Jurkat, Clone E6-1 (cell line): ENCODE data around the gene MSANTD7.
"Not testable (repeated sequence)": the region's sequence is repeated elsewhere in the genome, so short reads cannot be mapped to it uniquely, and the experiment has no call there.

Experiments
- DNase-seq: peaks from one replicate; pipeline ENCODE4 v3.0.0-alpha.2; 2011; ENCODE audit warnings: low read depth, low spot score
- H3K4me3 ChIP-seq: 2 replicates; pipeline ENCODE4 v1.5.1; 2011; ENCODE audit warnings: mild to moderate bottlenecking, low read length, control low read depth, moderate library complexity

The MSANTD7 gene

GRCh38 chr10:14833106-14833505, 5.0 kb upstream of the MSANTD7 start:
- no peak for DNase-seq
- no peak overlapping the region for H3K4me3 ChIP-seq

GRCh38 chr10:14836208-14836607, 1.9 kb upstream of the MSANTD7 start:
- H3K4me3 ChIP-seq = no peak overlapping the region
- DNase-seq = no peak

DNA sequence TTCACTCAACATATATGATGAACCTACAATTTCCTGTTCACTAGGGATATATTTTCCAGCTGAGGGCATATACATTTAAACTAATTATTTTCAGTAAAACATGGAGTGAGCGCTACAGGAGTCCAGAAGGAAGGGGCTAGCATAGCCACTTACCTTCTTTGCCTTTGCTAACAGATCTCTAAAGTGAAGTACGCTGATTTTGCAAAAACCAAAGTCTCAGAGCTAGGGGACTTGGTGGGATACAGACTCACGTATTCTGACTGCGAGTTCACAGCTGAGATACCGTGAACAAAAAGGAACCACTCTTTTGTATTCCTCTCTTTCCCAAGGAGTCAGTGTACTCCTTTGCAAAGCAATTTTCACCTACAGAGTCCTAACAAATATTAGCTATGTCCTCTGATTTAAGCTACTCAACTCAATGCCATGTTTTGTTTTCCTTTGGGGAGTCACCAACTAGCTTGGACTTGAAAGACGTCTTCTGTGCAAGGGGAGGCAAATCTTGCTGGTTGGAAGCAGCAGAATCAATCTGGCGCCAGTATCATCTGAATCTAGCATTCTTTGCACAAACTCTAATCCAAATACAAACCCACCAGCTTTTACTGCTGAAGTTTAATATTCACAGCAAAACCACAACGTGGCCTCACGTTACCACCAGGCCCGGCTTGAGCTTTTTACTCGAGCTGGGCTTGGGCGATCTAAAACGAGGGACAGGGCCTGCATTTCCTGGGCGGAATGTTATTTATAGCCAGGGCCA, 926 bp upstream of the MSANTD7 start:
- no peak for DNase-seq
- peak overlapping the region; percentile 90 for H3K4me3 ChIP-seq

- no peak for DNase-seq
- H3K4me3 ChIP-seq = peak overlapping the region; percentile 90
Observed at GRCh38 chr10:14838582-14839304, 637 bp downstream of the MSANTD7 start.

DNA sequence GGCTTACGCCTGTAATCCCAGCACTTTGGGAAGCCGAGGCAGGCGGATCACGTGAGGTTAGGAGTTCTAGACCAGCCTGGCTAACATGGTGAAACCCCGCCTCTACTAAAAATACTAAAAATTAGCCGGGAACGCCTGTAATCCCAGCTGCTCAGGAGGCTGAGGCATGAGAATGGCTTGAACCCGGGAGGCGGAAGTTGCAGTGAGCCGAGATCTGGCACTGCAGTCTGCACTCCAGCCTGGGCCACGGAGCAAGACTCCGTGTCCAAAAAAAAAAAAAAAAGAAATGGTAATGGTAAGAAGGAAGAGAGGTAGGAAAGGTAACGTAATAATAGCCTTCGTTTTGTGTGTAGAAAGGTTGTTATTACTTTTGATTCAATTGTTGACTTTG, 1.2 kb downstream of the MSANTD7 start:
- H3K4me3 ChIP-seq = peak overlapping the region; percentile 90
- DNase-seq = no peak

DNA sequence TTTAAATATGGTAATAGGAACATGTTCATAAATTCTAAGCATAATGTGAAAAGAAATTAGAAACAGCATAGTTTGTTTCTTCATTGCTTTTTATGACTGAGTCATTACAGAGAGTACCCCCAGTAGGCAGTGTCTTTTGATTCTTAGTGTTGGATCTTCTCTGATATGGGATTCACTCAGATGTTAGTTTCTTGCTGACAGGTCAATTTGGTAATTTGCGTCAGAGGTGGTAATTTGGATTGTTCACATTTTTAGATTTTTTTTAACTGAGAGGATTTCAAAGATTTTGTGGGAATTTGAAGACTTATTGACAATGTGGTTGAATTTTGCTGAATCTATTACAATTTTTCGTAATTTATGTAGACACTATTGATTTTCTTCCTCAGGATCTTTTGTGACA, 2.1 kb downstream of the MSANTD7 start:
- no peak for DNase-seq
- no peak overlapping the region for H3K4me3 ChIP-seq

GRCh38 chr10:14843327-14843988, 5.4 kb downstream of the MSANTD7 start:
- no peak overlapping the region for H3K4me3 ChIP-seq

DNA sequence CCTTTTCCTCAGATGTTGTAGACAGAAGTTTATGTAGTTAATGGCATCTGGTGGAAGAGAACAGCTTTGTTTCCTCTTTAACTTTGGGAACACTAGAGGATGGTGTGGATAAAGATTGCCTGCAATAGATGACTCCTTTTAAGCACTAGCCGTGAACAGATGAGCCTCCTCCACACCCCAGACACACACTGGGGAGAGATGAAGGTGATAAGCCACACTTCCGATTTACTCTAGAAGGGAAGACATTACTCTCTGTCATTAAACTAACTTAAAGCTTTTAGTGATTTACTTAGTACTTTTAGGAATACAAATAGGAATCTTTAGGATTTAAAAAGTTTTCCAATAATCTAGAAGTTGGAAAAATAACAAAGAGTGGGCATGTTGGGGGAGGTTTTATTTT, 6.8 kb downstream of the MSANTD7 start:
- no peak overlapping the region for H3K4me3 ChIP-seq

More at GRCh38 chr10:14843327-14843988, 5.4 kb downstream of the MSANTD7 start:
- no peak for DNase-seq

GRCh38 chr10:14852236-14852635, 14.1 kb downstream of the MSANTD7 start:
- no peak for DNase-seq
- no peak overlapping the region for H3K4me3 ChIP-seq

More for the DNA sequence above, 6.8 kb downstream of the MSANTD7 start:
- no peak for DNase-seq

DNA sequence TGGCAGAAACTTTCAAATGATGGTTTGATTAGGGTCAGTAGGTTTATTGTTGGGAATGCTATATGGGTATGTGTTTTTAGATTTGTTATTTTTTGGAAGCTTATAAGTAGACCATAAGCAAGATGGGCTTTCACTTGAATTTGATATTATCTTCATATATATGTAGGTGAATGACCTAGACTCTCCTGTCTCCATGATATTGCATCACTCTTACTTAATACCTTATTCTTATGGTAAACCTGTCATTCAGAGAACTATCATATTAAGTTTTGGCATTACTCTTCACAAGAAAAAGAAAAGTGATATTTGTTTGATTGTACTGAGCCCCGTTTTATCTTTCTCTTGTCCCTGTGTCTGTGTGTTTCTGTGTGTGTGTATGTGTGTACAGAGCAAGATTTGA, 17.3 kb downstream of the MSANTD7 start:
- H3K4me3 ChIP-seq = no peak overlapping the region
- no peak for DNase-seq

GRCh38 chr10:14858338-14858960, 20.3 kb downstream of the MSANTD7 start:
- DNase-seq = no peak
- H3K4me3 ChIP-seq = no peak overlapping the region

DNA sequence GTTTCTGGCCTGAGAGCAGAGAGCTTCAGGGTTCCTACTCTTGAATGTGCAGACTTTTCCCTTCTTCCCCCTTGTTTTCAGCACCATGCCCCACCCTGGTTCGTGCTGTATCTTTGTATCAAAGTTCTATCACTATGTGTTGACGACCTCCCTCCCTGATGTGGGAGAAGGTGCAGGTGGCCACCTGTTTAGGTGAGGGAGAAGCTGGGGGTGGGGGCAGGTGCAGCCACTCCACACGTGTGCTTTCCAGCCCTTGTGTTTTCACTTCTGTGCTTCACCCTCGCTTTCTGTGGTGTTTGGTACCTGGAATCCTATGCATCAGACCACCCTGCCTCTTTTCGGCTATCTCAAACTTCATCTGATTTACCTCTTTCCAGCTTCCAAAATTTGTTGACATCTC, 20.9 kb downstream of the MSANTD7 start:
- no peak overlapping the region for H3K4me3 ChIP-seq
- no peak for DNase-seq

DNA sequence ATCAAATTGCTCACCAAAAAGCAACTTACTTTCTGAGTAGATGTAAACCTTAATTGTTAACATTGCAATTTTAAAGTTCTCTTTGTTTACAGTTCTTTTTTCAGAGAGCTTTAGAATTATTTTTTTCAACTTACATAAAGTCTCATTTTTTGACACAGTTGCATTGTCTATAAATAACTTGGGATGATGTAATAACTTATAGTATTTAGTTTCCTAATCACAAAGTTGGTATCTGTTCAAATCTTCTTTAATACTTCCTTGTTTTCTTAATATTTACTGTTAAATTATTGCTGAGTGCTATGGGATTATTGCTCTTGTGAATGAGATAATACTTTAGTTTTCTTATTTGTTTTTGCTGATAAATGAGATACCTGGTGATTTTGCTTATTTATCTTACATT, 21.7 kb downstream of the MSANTD7 start:
- no peak overlapping the region for H3K4me3 ChIP-seq
- no peak for DNase-seq

GRCh38 chr10:14860791-14861190, 22.7 kb downstream of the MSANTD7 start:
- DNase-seq = no peak
- no peak overlapping the region for H3K4me3 ChIP-seq

DNA sequence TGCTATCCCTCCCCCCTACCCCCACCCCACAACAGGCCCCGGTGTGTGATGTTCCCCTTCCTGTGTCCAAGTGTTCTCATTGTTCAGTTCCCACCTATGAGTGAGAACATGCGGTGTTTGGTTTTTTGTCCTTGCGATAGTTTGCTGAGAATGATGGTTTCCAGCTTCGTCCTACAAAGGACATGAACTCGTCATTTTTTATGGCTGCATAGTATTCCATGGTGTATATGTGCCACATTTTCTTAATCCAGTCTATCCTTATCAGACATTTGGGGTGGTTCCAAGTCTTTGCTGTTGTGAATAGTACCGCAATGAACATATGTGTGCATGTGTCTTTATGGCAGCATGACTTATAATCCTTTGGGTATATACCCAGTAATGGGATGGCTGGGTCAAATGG, 26.4 kb downstream of the MSANTD7 start:
- not testable (repeated sequence) for DNase-seq, H3K4me3 ChIP-seq

DNA sequence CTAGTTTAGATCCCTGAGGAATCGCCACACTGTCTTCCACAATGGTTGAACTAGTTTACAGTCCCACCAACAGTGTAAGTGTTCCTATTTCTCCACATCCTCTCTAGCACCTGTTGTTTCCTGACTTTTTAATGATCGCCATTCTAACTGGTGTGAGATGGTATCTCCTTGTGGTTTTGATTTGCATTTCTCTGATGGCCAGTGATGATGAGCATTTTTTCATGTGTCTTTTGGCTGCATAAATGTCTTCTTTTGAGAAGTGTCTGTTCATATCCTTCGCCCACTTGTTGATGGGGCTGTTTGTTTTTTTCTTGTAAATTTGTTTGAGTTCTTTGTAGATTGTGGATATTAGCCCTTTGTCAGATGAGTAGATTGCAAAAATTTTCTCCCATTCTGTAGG, 26.8 kb downstream of the MSANTD7 start:
- DNase-seq, H3K4me3 ChIP-seq: not testable (repeated sequence)

- no peak overlapping the region for H3K4me3 ChIP-seq
- no peak for DNase-seq
Observed at GRCh38 chr10:14873090-14873760, 35.1 kb downstream of the MSANTD7 start.

DNA sequence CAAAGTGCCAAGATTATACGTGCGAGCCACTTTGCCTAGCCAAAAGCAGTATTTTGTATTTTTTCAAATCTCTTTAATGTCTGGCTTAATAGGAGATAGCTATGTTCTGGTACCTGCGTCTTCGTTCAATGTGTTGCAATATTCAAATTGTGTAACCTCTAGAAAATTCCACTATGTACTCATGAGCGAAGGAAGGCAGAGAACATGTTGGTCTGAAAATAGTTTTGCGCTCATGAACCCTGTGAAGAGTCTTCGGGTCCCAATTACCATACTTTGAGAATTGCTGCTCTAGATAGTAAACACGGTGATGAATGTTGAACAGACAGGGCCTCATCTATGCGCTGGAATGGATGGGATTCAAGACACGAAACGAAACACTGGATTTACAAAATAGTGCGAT, 37.8 kb downstream of the MSANTD7 start:
- H3K4me3 ChIP-seq = no peak overlapping the region
- DNase-seq = no peak

DNA sequence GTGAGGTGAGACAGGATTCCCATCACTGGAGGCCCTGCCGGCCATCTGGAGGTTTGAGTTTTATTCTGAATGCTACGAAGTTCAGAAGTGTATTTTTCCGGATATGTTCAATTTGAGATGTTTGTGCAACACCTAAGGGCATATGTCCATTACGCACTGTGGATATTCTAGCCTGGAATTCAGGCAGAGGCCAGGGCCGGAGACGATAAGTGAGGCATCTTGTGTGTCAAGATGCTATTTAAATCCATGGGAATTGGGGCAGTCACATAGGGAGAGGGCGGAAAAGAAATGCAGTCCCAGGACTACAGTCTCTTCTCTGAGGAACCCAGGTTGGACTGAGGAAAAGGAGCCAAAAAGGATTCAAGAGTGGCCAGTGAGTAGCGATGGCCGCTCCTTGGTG, 38.7 kb downstream of the MSANTD7 start:
- no peak for DNase-seq
- H3K4me3 ChIP-seq = no peak overlapping the region
